RWPE1 (cell line): ENCODE data around the gene CCNQ.

Source experiments
- CTCF ChIA-PET: fragments of 350-600 bp; sonication (Branson Sonifier 250); formaldehyde crosslinking; extraction: SDS; loops from one replicate; lab custom pipeline; 2021; lab: Yijun Ruan, JAX
- POLR2A ChIA-PET: fragments of 400-600 bp; formaldehyde crosslinking; extraction: SDS; loops from one replicate; lab custom pipeline; 2020; ENCODE audit warnings: antibody characterized with exemption; ENCODE audit not compliant: low non-redundant PET; lab: Yijun Ruan, JAX
- DNase-seq: peaks from one replicate; pipeline ENCODE4 v3.0.0; 2012; ENCODE audit warnings: low spot score
- H3K27ac ChIP-seq: fragments of 450-650 bp; 2 replicates; pipeline ENCODE4 v1.5.1; 2017
- TF ChIP-seq, protein P1 (sequence below): fragments of 450-650 bp; conservative IDR thresholded peaks from 2 replicates; pipeline ENCODE4 v1.5.1; 2017; ENCODE audit warnings: low read depth, mild to moderate bottlenecking

The CCNQ gene

GRCh38 chrX:153612413-153612812 is 13.5 kb upstream of the CCNQ start:
- H3K27ac ChIP-seq, result no peak overlapping the region
- ChIA-PET POLR2A (no interaction called here), CTCF (no interaction called here)
- DNase-seq, result no peak
- TF ChIP-seq, protein P1, sequence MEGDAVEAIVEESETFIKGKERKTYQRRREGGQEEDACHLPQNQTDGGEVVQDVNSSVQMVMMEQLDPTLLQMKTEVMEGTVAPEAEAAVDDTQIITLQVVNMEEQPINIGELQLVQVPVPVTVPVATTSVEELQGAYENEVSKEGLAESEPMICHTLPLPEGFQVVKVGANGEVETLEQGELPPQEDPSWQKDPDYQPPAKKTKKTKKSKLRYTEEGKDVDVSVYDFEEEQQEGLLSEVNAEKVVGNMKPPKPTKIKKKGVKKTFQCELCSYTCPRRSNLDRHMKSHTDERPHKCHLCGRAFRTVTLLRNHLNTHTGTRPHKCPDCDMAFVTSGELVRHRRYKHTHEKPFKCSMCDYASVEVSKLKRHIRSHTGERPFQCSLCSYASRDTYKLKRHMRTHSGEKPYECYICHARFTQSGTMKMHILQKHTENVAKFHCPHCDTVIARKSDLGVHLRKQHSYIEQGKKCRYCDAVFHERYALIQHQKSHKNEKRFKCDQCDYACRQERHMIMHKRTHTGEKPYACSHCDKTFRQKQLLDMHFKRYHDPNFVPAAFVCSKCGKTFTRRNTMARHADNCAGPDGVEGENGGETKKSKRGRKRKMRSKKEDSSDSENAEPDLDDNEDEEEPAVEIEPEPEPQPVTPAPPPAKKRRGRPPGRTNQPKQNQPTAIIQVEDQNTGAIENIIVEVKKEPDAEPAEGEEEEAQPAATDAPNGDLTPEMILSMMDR, result no peak

- DNase-seq, result no peak
- POLR2A ChIA-PET, result no interaction called here
- no peak overlapping the region for H3K27ac ChIP-seq
- TF ChIP-seq, protein P1, result no peak
- CTCF ChIA-PET, result interaction anchor here (0.6 to 0.7 kb wide), 2 partner anchors 57 to 85 kb away, joined by 3 read pairs; no protein-coding TSS in a partner anchor
Observed at GRCh38 chrX:153611298-153612095, 12.6 kb upstream of the CCNQ start.

DNA sequence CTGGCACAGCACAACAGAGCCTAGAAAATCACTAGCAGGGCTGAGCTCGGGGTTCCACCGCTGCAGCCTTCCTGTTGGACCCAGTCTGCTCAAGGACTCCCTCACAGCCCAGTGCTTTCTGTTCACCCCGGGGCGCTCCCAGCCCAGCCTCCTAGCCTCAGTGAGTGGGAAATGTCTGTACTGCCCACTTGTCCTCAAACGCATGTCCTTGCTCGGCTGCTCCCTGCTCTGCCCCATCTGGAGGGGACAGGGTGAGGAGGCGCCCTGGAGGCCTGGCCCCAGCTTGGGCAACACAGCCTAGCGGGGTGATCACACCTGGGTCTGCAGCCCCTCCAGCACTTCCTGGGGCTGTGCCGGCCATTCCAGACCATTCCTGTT is 11.9 kb upstream of the CCNQ start:
- DNase-seq, result no peak
- TF ChIP-seq, protein P1, result no peak
- ChIA-PET POLR2A (no interaction called here), CTCF (interaction anchor here (0.7 kb wide), 1 partner anchor 18 kb away, joined by 3 read pairs; no protein-coding TSS in a partner anchor)
- no peak overlapping the region for H3K27ac ChIP-seq

GRCh38 chrX:153609917-153610835 is 11.2 kb upstream of the CCNQ start:
- TF ChIP-seq, protein P1, result peak; percentile 71
- peak; percentile 38 for DNase-seq
- no peak overlapping the region for H3K27ac ChIP-seq
- ChIA-PET CTCF (interaction anchor here (0.6 to 1.4 kb wide), 10 partner anchors 8 to 189 kb away, joined by 3 to 12 read pairs (median 4); no protein-coding TSS in a partner anchor), POLR2A (no interaction called here)

- TF ChIP-seq, protein P1, result no peak
- CTCF ChIA-PET, result interaction anchor here (0.6 to 1.4 kb wide), 4 partner anchors 9 to 59 kb away, joined by 3 to 12 read pairs (median 4); no protein-coding TSS in a partner anchor
- DNase-seq, result no peak
- POLR2A ChIA-PET, result no interaction called here
- no peak overlapping the region for H3K27ac ChIP-seq
Observed at GRCh38 chrX:153608806-153609205, 9.9 kb upstream of the CCNQ start.

DNA sequence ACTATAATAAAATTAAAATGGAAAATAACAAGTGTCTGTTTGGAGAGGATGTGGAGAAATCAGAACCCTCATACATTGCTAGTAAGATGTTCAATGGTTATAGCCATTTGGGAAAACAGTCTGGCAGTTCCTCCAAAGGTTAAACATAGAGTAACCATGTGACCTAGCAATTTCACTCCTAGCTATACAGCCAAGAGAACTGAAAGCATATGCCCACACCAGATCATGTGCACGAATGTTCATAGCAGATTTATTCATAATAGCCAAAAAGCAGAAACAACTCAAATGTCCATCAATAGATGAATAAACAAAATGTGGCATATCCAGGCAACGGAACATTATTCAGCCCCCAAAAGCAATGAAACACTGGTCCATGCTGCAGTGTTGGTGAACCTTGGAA is 9.4 kb upstream of the CCNQ start:
- ChIA-PET POLR2A (no interaction called here), CTCF (no interaction called here)
- TF ChIP-seq, protein P1, result no peak
- H3K27ac ChIP-seq, result no peak overlapping the region
- DNase-seq, result no peak
